Effector CD8-positive, alpha-beta T cell (primary cell): ENCODE results near the gene EFCAB6.

ENCODE experiments used
- DNase-seq: peaks from one replicate; lab custom pipeline; 2025; lab: John Stamatoyannopoulos, UW

Gene EFCAB6

DNA sequence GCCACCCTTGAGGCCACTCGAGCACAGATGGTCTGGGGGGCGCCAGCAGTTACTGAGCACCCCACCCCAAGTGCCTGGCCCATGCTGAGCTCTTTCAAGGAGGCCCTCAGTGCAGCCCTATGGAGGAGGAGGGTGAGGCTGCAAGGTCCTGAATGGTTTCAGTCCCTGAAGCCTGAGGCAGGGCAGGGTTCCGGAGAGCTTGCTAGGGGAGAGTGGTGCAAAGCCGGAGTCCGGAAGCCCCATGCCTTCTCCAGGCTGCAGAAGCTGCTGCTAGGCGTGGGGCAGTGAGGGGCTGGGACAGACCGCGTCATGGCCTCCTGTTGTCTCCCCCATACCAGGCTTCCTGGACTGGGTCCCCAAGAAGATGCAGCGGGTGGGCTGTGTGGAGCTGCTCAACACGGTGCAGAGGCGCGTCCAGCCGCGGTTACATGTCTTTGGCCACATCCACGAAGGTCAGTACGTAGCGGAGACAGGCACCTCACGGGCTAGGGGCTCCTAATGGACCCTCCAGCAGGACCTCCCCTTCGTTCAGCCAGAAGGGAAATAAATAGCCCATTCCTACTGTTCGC is 309.7 kb downstream of the EFCAB6 start:
- DNase-seq, result no peak

DNA sequence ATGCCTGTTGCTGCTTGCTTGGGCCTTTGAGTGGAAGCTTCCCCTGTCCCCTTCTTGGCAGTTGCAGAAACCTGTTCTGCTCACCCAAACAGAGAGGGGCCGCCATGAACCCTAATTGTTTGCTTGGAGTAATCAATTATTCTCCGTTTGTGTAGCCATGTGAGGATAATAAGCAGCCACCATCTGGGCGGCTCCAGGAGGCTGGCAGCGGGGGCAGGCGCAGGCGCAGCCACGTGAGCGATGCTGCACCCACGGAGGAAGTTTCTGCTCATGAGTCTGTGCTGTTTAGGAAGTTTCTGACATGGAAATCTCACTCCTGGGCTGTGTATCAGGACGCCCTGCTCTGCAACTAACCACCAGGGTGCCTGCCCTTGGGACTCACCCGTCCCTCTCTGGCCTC is 310.2 kb downstream of the EFCAB6 start:
- DNase-seq, result no peak

DNA sequence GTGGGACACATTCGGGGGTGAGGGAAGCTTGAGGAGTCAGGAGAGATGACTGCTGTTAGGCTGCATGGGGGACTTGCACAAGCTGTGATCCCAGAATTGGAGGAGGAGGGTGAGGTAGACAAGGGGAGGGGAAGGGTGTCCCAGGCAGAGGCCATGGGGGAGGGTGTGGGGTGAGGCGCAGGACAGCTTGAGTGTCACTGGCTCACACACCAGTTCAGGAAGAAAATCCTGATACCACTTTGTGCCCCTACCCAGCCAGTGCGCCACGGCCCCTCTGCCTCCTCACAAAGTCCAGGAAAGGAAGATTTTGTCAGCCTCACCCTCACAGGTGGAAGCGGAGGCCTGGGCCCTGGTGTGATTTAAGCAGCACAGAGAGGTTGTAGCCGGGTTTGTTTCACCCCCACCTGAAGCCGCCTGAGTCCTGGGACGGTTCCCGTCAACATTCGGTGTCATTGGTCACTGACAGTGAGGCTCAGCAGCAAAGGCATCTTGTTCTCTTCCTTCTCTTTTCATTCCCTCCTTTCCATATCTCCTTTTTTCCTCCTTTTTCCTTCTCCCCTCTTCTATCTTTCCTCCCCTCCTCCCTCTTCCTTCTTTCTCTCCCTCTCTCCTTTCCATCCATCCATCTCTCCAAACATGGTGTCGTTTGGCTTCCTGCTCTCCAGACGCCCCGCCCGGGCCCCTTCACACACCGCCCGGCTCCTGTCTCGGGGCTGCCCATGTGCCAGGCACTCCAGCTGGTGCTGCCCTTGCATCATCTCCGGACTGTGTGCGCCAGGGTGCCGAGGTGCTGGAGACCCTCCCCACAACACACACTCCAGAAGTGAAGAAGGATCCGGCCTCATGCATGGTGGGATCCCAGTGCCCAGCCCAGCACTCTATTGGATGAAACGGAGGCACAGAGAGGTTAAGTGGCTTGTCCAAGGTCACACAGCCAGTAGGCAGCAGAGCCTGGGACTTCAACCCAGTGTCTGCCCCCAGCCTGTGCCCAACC is 311.0 kb downstream of the EFCAB6 start:
- DNase-seq, result no peak

DNA sequence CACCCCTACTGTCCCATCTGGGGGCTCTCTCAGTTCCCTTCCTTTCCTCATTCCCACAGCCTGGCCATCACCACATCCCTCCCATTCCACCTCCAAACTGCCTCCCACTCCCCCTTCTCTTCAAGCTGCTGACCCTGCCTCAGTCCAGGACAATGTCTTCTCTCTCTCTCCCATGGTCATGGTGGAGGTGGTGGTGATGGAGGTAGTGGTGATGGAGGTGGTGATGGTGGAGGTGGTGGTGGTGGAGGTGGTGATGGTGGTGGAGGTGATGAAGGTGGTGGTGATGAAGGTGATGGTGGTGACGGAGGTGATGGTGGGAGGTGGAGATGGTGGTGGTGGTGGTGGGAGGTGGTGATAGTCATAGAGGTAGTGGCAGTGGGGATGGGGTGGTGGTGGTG is 313.2 kb downstream of the EFCAB6 start:
- no peak for DNase-seq

DNA sequence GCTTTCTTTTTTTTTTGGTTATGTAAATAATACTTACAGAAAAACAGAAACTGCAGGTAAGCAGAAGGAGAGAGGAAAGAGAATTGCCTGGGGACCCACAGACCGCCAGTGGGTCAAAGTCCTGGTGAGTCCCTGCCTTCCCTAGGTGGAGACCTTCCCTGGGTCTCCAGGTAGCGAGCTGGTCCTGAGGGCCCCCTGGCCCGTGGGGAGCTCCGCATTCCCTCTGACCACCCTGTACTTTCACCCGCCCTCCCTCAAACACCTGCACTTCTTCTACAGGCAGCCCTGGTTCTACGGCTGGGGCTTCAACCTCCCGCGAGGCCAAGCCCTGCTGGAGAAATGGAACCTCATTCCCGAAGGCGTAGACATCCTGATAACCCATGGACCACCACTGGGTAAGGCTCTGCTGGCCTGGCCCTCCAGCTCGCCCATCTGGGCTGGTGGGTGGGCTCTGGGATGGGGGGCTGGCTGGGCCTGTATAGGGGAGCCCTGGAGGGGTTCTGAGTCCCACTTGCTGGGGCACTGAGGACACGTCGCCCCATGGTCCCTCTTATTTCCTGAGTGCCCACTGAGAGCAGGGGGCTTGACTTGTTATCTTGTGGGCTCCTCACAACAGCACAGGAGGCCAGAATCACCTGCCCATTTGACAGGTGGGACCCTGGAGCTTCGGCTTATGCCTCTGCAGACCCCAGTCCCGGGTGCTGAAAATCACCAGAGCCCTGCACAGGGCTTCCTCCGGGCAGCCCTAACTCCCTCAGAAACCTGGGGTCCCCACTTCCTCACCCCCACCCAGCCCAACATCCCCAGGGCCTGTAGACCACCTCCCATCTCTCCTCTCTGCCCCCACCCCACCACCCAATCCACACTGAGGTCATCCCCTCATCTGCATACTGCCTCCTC is 313.9 kb downstream of the EFCAB6 start:
- no peak for DNase-seq

DNA sequence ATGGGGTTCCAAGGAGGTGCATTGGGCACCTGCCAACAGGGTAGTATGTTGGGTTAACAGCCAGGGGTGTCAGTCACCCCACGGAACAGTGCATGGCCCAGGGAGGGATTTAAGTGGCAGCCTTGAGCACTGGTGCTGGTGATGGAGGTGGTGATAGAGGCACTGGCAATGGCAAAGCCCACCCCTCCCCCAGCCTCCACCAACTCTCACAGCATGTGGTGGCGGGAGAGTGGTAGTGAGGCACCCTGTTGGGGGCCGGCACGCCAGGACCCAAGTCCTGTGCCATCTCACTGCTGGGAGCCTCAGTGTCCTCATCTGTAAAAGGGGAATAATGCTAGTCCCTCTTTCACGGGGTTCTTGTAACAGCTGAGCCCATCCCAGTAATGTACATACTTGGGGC is 318.8 kb downstream of the EFCAB6 start:
- no peak for DNase-seq

DNA sequence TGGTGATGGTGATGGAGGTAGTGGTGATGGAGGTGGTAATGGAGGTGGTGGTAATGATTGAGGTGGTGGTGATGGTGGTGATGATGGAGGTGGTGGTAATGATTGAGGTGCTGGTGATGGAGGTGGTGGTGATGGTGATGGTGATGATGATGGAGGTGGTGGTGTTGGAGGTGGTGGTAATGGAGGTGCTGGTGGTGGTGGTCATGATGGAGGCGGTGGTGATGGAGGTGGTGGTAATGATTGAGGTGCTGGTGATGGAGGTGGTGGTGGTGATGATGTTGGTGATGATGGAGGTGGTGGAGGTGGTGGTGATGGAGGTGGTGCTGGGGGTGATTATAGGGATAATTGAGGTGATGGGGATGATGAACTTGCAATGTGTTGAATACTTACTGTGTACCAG is 320.4 kb downstream of the EFCAB6 start:
- DNase-seq, result no peak

DNA sequence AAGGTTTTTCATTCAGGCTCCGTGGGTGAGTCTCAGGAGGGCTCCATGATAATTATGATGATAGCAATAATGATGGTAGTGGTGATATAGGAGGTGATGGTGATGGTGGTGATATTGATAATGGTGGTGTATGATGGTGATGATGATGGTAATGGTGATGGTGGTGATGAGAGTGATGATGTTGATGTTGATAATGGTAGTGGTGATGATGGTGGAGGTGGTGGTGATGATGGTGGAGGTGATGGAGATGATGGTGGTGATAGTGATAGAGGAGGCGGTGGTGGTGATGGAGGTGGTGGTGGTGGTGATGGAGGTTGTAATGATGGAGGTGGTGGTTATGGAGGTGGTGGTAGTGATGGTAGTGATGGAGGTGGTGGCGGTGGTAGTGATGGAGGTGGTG is 320.9 kb downstream of the EFCAB6 start:
- DNase-seq, result no peak

DNA sequence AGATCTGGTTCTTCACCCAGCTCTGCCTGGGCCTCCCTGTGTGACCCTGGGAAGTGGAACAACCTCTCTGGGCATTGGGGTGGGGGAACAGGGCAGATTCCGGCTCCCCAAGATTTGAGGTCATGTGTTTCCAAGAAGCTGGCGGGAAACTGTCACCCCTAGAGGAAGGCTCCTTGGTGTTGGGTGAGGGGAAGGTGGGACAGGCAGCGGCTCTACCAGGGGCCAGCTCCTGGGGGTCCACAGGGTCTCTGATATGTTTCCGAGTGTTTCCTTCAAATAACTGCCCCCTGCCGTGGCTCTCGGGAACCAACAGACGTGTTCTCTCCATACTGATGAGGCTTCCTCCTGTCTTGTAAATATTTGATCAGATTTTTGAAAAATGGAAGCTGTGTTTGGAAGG is 321.8 kb downstream of the EFCAB6 start:
- DNase-seq, result no peak

DNA sequence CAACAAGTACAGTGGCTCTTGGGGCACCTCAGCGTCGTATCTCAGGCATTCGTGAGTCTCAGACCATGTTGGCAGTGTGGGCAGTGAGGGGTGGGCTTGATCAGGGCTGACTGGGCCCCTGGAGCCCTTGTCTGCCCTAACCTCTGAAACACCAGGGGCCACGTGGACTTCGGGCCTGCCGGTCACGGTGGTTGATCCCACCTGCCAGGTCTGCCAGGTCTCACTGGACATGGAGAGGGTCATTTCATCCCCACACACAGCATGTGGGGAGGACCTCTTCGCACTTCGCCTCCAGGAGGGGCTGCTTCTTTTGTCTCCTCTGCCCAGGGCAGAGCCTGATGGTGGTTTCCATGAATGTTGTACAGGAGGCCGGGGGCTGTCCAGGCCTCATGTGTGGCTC is 323.2 kb downstream of the EFCAB6 start:
- DNase-seq, result no peak

DNA sequence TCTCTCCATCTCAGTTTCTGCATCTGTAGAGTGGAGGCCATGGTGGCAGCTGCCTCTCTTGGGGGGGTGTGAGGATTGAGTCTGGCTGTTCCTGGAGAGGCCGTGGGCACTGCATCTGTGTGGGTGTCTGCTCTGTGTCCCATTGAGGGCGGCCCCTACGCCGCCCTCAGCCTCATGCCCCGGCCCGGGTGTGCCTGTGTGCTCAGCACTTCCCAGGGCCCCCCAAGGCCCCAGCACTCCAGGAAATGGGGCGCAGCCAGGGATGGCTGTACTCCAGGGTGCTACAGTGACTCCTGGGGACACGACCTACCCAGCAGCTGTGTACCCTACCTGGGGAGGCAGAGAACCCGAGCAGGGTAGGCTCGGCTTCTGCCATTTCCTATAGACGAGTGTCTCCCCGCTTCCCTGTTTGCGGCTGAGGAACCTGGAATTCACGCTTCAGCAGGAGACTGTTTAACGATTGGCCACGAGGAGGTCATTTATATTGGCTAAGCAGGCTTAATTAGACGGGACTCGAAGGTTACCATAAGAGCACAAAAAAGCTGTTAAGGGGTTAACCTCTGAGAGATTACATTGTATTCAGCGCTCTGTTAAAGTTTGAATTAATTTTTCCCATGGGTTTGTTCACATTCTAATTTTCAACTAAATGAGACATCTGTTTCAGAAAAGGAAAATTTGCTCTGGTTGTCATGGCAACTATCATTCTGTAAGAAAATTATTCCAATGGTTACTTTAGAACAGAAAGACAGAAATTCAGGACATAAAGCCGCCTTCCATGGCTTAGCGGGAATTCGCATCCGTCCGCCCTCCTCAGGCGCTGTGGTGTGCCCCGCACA is 323.9 kb downstream of the EFCAB6 start:
- no peak for DNase-seq

DNA sequence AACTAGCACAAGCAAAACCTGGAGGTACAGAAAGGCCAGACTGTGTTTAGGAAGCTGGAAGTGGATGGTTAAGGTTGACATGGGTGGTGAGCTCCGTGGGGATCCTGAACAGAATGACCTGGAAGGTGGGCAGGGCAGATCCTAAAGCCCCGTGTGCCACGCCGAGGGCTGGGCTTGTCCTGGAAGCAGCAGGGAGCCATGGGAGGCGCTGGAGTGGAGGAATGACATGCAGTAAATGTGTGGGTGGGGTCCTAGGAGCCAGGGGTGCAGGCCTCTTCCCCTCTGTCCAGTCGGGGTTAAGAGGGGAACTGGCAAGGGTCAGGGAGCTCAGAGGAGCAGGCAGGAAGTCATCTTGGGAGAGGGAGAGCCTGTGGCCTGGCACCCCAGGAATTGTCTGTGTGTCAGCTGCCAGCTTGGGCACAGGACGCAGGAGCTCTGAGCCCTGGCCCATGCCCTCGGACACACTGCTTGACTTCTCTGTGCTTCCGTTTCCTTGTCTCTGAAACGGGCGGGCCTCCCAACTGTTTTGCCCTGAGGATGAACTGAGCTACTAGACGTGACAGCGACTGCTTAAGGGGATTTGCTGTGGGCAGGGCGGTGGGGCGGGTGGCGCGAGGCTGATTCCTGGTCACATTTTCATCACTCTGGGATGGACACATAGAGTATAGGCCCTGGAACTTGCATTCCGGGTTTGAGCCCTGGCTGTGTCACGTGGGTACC is 324.6 kb downstream of the EFCAB6 start:
- DNase-seq, result no peak

DNA sequence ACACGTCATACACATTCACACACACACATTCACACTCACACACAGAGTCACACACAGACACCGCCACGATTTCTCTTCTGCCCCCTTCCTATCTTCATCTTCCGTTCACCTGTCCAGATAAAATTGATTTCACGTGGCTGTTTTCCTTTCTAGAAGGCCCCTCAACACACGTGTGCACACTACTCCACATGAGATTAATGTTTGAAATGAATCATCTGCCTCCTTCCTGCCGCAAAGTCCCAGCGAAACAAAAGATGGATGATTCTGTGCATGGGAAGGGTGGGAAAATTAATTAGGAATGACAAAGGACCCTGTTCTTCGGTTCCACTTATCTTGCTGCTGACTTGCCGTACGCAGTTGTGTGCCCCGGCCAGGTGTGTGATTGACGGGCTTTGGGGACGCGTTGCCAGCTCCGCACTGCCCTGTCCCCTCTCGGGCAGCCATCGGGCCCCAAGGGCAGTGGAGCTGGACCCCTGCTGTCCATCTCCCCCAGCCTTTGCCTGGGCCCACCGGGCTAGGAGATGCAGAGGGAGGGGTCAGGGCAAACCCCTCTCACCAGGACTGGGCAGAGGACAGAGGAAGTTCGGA is 326.5 kb downstream of the EFCAB6 start:
- no peak for DNase-seq

DNA sequence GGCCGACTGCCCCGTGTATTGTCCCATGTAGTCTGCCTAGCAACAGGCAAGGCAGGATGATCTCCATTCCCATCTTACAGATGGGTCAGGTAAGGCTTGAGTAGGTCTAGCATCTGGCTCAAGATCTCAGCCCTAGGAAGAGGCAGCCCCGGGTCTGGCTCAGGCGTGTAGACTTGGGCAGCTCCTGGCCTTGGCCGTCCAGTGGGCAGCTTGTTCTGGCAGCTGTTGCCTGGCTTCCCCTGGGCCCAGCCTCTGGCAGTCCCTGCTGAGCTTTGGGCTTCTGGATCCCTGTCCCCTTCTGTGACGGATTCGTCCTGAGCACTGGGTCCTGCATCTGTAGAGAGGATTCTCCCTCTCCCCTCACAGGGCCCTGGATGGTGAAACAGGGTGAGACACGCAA is 327.9 kb downstream of the EFCAB6 start:
- DNase-seq, result no peak

DNA sequence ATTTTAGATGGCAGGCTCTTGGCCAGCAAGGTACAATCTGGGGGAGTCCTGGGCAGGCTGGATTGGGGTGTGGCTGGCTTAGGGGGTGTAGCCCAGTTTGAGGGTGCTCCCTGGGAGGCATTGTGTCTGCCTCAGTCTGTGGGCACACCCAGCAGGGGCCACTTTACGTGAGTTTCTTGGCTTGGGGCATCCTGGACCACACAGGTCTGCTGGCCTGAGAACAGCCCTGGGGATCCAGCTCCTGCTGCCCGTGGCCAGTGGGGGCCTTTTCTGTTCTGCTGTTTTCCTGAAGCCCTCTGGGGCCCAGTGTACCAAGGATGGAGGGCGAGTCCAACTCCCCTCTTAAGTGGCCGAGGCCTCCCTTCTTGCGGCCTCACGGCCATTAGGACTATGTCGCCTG is 328.4 kb downstream of the EFCAB6 start:
- DNase-seq, result no peak

DNA sequence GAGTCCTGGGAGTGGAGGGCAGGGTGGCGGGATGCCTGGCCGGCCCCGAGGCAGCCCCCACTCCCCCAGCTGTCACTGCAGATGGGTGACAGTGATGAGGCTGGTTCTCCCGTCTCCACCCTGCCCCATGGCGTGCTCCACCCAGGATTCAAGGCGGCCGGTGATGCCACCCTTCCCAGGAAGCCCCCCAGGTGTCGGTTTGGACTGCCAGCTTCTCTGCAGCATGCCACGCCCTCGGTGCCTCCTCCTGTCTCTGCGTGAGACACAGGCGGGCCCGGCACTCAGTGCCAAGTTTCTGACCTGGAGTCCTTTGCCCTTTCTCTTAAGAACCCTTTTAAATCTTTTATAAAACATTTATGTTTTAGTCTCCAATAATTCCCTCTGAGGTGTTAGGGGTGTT is 328.8 kb downstream of the EFCAB6 start:
- DNase-seq, result no peak

DNA sequence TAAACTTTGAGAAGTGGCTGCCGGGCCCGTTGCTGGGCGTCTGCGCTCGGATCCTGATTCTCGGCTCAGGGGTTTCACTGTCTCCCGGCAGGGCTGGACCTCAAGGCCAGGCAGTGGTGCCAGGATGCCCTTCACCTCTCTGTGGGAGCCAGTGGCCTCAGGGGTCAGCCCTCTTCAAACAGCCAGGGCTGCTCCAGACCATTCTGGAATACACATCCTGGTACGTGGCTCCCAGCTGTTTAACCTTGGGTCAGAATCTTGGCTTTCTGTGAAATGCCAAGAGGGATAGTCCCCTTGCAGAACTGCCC is 329.8 kb downstream of the EFCAB6 start:
- no peak for DNase-seq

DNA sequence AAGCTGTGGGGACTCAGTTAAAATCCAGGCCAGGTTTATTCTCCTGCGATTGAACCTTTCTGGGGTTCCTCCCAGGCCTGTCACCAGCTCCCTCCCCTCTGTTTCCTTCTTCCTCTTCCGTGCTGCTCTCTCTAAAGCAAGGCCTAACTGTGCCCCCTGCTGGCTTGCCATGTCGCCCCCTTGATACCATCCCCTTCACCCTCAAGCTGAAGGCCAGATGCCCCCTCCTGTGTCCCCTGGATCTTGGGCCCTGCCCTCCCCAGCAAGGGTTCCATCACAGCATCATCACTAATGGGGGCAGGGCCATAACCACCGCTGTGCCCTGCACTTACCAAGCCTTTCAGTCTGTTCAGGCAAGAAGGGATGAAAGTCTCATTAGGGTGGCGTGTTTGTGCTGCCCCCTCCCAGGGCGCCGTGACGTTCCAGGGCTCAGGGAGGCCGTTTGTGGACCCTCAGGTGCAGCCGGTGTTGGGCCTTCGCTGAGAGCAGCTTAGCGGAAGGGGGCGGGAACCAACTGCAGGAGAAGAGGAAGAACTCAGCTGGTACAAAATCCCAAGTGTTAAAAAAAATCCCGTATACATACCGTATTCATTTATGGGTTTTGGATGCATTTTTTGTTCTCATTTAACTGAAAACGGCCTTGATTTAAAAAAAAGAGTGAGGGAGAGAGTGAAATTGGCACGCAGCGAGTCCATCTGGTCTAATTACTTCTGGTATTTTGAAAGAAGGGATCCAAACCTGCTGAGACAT is 330.4 kb downstream of the EFCAB6 start:
- no peak for DNase-seq

DNA sequence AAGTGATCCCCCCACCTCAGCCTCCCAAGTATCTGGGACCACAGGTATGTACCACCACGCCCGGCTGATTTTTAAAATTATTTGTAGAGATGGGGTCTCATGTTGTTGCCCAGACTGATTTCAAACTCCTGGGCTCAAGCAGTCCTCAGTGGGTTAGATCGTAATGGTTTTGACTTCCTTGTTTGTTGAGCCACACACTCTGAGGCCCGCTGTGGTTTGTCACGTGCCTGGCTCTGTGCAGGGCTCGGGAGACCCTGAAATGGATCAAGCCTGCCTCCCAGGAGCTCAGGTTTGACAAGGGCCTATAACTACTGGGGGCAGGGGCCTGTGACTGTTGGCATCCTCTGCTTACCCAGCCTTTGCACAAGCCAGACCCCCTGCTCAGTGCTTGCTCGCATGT is 332.1 kb downstream of the EFCAB6 start:
- DNase-seq, result no peak
